Neuronal stem cell (in vitro differentiated cells): ENCODE measurements around the gene CCND3.

Source experiments
- DNase-seq: peaks from one replicate; pipeline ENCODE4 v3.0.0-alpha.2; 2013; ENCODE audit warnings: low spot score
- H2AFZ ChIP-seq: one replicate; pipeline ENCODE4 v1.6.1; 2013; ENCODE audit warnings: mild to moderate bottlenecking, low read length, inconsistent platforms
- H2AK5ac ChIP-seq: 2 replicates; pipeline ENCODE4 v1.6.1; 2013; ENCODE audit warnings: low read depth, mild to moderate bottlenecking, inconsistent platforms, low read length, moderate library complexity, mixed read lengths
- H2BK120ac ChIP-seq: 2 replicates; pipeline ENCODE4 v1.6.1; 2013; ENCODE audit warnings: low read depth, mild to moderate bottlenecking, inconsistent platforms, low read length, moderate library complexity, mixed read lengths
- H2BK12ac ChIP-seq: one replicate; pipeline ENCODE4 v1.6.1; 2013; ENCODE audit warnings: low read length, inconsistent platforms
- H2BK15ac ChIP-seq: 2 replicates; pipeline ENCODE4 v1.6.1; 2013; ENCODE audit warnings: mild to moderate bottlenecking, low read length, inconsistent platforms, mixed read lengths
- H2BK5ac ChIP-seq: one replicate; pipeline ENCODE4 v1.6.1; 2013; ENCODE audit warnings: inconsistent platforms, mild to moderate bottlenecking, low read length, moderate library complexity
- H3K14ac ChIP-seq: one replicate; pipeline ENCODE4 v1.6.1; 2013; ENCODE audit warnings: low read length, inconsistent platforms
- H3K18ac ChIP-seq: 2 replicates; pipeline ENCODE4 v1.6.1; 2013; ENCODE audit warnings: low read length, inconsistent platforms
- H3K23ac ChIP-seq: 2 replicates; pipeline ENCODE4 v1.6.1; 2013; ENCODE audit warnings: low read depth, mild to moderate bottlenecking, mixed read lengths, low read length, inconsistent platforms; ENCODE audit not compliant: poor library complexity
- H3K27ac ChIP-seq: replicated peaks from 3 replicates; pipeline ENCODE4 v1.5.1; 2013; ENCODE audit warnings: low read length, inconsistent platforms
- H3K27me3 ChIP-seq, 3 experiments: 2 replicates each; pipeline ENCODE4 v1.6.1; 2013; ENCODE audit warnings: low read length in 3 of 3, mild to moderate bottlenecking in 2 of 3, inconsistent platforms in 1 of 3, low read depth in 1 of 3, mixed read lengths in 1 of 3, moderate library complexity in 1 of 3; ENCODE audit not compliant: control insufficient read depth in 3 of 3, insufficient read depth in 3 of 3
- H3K36me3 ChIP-seq, 2 donors: replicated peaks in 1 of 2; 2 replicates each; pipeline ENCODE4 v1.6.1; 2013; ENCODE audit warnings: low read length in 2 of 2; ENCODE audit not compliant: control insufficient read depth in 2 of 2, insufficient read depth in 2 of 2
- H3K4ac ChIP-seq: 2 replicates; pipeline ENCODE4 v1.6.1; 2013; ENCODE audit warnings: inconsistent platforms, mild to moderate bottlenecking, low read length, moderate library complexity
- H3K4me1 ChIP-seq, 2 donors: 1 replicate in 1 of 2; 2 replicates in 1 of 2; pipeline ENCODE4 v1.6.1; 2013; ENCODE audit warnings: low read length in 2 of 2, low read depth in 1 of 2; ENCODE audit not compliant: control insufficient read depth in 2 of 2, insufficient read depth in 1 of 2
- H3K4me2 ChIP-seq: one replicate; pipeline ENCODE4 v1.6.1; 2013; ENCODE audit warnings: mild to moderate bottlenecking, low read length, inconsistent platforms; ENCODE audit not compliant: insufficient read depth, poor library complexity, severe bottlenecking
- H3K4me3 ChIP-seq, 2 donors: 2 replicates each; pipeline ENCODE4 v1.5.1; 2013; ENCODE audit warnings: low read length in 2 of 2, mild to moderate bottlenecking in 2 of 2, inconsistent platforms in 1 of 2, moderate library complexity in 1 of 2
- H3K79me1 ChIP-seq: one replicate; pipeline ENCODE4 v1.6.1; 2013; ENCODE audit warnings: low read depth, mild to moderate bottlenecking, inconsistent platforms, low read length, moderate library complexity
- H3K9ac ChIP-seq: one replicate; pipeline ENCODE4 v1.6.1; 2013; ENCODE audit warnings: mild to moderate bottlenecking, low read depth, low read length, inconsistent platforms; ENCODE audit not compliant: poor library complexity
- H3K9me3 ChIP-seq, 2 donors: replicated peaks in 1 of 2; 2 replicates each; pipeline versions ENCODE3 to v1.6.1; 2013; ENCODE audit warnings: low read length in 2 of 2, mild to moderate bottlenecking in 2 of 2, inconsistent platforms in 1 of 2, low read depth in 1 of 2, mixed read lengths in 1 of 2, moderate library complexity in 1 of 2; ENCODE audit not compliant: control insufficient read depth in 2 of 2, insufficient read depth in 1 of 2
- H4K8ac ChIP-seq: one replicate; pipeline ENCODE4 v1.6.1; 2013; ENCODE audit warnings: low read depth, mild to moderate bottlenecking, inconsistent platforms, low read length, moderate library complexity
- H4K91ac ChIP-seq: one replicate; pipeline ENCODE4 v1.6.1; 2013; ENCODE audit warnings: low read length, low read depth, mild to moderate bottlenecking, inconsistent platforms; ENCODE audit not compliant: poor library complexity
- WGBS, 2 donors: extraction: QIAGEN DNeasy Blood & Tissue Kit; methylation state at CpG; one replicate each; pipeline ENCODE4 v1.1.7; 2013; ENCODE audit warnings: missing lambda C conversion rate in 2 of 2, mixed read lengths in 1 of 2; ENCODE audit not compliant: insufficient read length in 2 of 2, insufficient replicate concordance in 1 of 2; ENCODE audit errors: extremely low coverage in 2 of 2; 5-methylcytosine and 5-hydroxymethylcytosine counted together

Gene CCND3

DNA sequence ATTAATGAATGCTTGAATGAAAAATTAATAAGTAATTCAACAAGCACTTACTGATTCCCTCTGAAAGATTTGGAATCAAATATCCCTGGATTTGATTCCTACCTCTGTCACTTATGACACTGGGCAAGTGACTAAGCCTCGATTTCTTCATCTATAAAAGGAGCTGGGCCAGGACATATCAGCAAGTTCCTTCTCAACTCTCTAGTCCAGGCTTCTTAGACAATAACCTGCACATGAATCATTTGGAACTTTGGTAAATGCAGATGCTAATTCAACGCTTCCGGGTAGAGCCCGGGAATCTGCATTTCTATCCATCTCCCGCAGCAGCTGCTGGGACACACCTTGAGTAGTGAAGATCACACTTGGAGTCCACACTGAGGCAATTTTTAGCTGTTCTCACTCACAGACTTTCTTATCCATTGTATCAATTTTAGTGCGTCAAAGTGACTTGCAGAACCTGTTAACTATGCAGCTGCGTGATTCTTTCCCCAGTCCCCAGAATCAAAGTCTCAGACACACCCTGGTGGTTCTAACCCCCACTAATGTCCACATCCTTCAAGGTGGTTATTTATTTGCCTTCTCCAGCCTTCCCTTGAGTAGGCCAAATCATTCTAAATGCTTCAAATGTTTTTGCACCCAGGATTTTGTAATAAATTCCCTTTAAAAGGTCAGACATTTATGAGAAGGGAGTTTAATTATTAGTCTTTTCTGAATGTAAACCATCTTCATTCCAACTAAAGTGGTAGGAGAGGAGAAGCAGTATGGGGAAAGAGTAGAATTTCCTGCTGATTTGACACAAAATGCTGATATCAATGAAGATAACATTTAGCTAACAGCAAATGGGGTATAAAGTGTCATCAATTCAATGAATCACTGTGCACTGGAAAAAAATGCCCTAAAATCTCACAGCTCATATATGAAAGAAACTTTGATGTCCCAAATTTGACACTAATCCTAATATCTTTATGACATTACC is 26.0 kb upstream of the CCND3 start:
- no peaks in the 10 kb centered on the region for H3K79me1 ChIP-seq
- H4K91ac ChIP-seq = no peak overlapping the region
- no peak overlapping the region for H2AK5ac ChIP-seq
- H3K23ac ChIP-seq = no peak overlapping the region
- H3K27ac ChIP-seq = no peak overlapping the region
- no peak overlapping the region for H3K18ac ChIP-seq
- H4K8ac ChIP-seq = no peak overlapping the region
- peaks cover 18 to 31% of the 10 kb centered on the region in 2 donors for H3K4me1 ChIP-seq
- no peak overlapping the region for H2BK5ac ChIP-seq
- no peak overlapping the region for H2BK15ac ChIP-seq
- no peak overlapping the region for H2BK120ac ChIP-seq
- no peaks in the 10 kb centered on the region for H3K36me3 ChIP-seq
- no peak overlapping the region for H3K14ac ChIP-seq
- no peaks in the 10 kb centered on the region for H3K9me3 ChIP-seq
- no peak overlapping the region for H3K4ac ChIP-seq
- WGBS, 2 donors = no CpG with 5 or more reads among the region's 7 CpGs
- no peak overlapping the region for H3K4me3 ChIP-seq
- H2AFZ ChIP-seq = peak overlapping the region; percentile 43
- no peak overlapping the region for H3K4me2 ChIP-seq
- no peaks in the 10 kb centered on the region for H3K27me3 ChIP-seq
- no peak overlapping the region for H2BK12ac ChIP-seq
- H3K9ac ChIP-seq = no peak overlapping the region
- no peak for DNase-seq

DNA sequence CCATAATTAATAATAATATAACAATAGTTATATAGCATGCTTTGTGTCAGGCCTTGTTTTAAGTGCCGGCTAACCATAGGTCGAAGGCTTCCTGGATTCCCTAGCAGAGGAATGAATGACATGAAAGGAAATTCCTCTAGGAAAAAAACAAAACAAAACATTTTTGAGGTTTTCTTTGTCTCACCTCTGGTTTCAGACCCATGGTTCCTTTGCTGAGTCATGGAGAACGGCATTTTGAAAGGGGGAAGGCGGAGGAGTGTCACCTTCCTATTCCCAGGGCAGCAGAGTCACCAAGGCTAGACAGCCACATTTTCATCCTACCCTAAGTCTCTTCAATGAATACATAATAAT is 25.3 kb upstream of the CCND3 start:
- WGBS, 2 donors = no CpG with 5 or more reads among the region's 4 CpGs
- Histone ChIP-seq H3K9ac (no peak overlapping the region), H3K18ac (no peak overlapping the region), H2BK15ac (no peak overlapping the region), H3K23ac (no peak overlapping the region), H4K8ac (no peak overlapping the region), H4K91ac (no peak overlapping the region), H2BK12ac (no peak overlapping the region), H2BK5ac (no peak overlapping the region), H3K27ac (no peak overlapping the region), H2AFZ (peak overlapping the region; percentile 43), H2BK120ac (no peak overlapping the region), H3K4ac (no peak overlapping the region), H3K79me1 (no peaks in the 10 kb centered on the region), H3K4me3 (no peak overlapping the region), H3K36me3 (no peaks in the 10 kb centered on the region), H3K14ac (no peak overlapping the region), H3K27me3 (no peaks in the 10 kb centered on the region), H2AK5ac (no peak overlapping the region), H3K4me1 (peaks cover 18 to 31% of the 10 kb centered on the region in 2 donors), H3K9me3 (no peaks in the 10 kb centered on the region), H3K4me2 (no peak overlapping the region)
- peak; percentile 35 for DNase-seq

DNA sequence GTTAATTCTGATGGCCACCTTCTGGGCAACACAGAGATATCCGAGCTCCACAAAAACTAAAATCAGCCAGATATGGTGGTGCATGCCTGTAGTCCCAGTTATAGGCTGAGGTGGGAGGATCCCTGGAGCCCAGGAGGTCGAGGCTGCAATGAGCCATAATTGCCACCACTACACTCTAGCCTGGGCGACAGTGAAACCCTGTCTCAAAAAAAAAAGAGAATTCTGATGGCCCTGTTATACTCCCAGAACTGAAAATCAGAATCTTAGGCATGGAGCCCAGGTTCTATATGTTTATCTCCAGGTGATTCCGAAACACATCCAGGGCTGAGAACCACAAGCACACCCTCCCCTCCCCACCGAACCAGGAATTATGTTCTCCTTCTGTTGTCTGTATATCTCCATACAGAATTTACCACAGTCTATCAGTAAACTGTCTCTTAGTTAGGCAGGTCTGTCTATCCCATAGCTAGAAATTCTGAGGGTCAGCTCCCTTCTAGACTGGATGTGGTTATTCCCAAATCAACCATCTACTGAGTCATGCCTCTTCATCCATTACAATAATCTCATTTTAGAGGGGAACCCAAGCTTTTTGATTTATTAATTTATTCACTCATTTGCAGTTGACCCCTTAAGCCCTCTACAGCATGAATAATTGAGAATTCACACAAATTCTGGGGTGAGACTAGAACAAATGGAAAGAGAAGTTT is 24.8 kb upstream of the CCND3 start:
- no peak for DNase-seq
- Histone ChIP-seq H3K4ac (no peak overlapping the region), H3K14ac (no peak overlapping the region), H3K27me3 (no peaks in the 10 kb centered on the region), H3K18ac (peak overlapping the region; percentile 15), H3K4me3 (no peak overlapping the region), H3K9me3 (no peaks in the 10 kb centered on the region), H3K4me1 (peaks cover 18 to 31% of the 10 kb centered on the region in 2 donors), H4K91ac (no peak overlapping the region), H4K8ac (no peak overlapping the region), H3K36me3 (no peaks in the 10 kb centered on the region), H3K79me1 (no peaks in the 10 kb centered on the region), H3K23ac (no peak overlapping the region), H2BK120ac (no peak overlapping the region), H3K27ac (peak overlapping the region; percentile 30), H2AFZ (no peak overlapping the region), H2AK5ac (no peak overlapping the region), H2BK15ac (no peak overlapping the region), H3K4me2 (no peak overlapping the region), H2BK5ac (no peak overlapping the region), H2BK12ac (peak overlapping the region; percentile 43), H3K9ac (no peak overlapping the region)
- no CpG with 5 or more reads among the region's 5 CpGs for WGBS, 2 donors
